Endothelial cell of umbilical vein (primary cell): Measurements from ENCODE around the gene NHERF2.

Source experiments
- CTCF ChIP-seq, 2 donors: IDR thresholded peaks; 1 replicate in 1 of 2; 2 replicates in 1 of 2; pipeline ENCODE4 v1.5.1; 2011; ENCODE audit warnings: low read length in 2 of 2, mild to moderate bottlenecking in 2 of 2, moderate library complexity in 2 of 2, control low read depth in 1 of 2, inconsistent platforms in 1 of 2, low read depth in 1 of 2; ENCODE audit not compliant: insufficient read depth in 1 of 2; ENCODE audit errors: extremely low read depth in 1 of 2
- EZH2 ChIP-seq: IDR thresholded peaks from 2 replicates; pipeline ENCODE4 v1.6.1; 2012; ENCODE audit warnings: borderline replicate concordance, low read depth, mild to moderate bottlenecking, moderate library complexity, low read length, inconsistent platforms; ENCODE audit not compliant: severe bottlenecking
- FOS ChIP-seq: IDR thresholded peaks from 2 replicates; pipeline ENCODE4 v1.6.1; 2011; ENCODE audit warnings: mild to moderate bottlenecking, low read length, moderate library complexity, borderline replicate concordance; ENCODE audit not compliant: insufficient read depth
- MAX ChIP-seq: IDR thresholded peaks from 2 replicates; pipeline ENCODE4 v1.6.1; 2011; ENCODE audit not compliant: insufficient read depth, insufficient read length
- POLR2A ChIP-seq: IDR thresholded peaks from 2 replicates; pipeline ENCODE4 v1.6.1; 2012; ENCODE audit warnings: low read depth, mild to moderate bottlenecking, control low read depth, low read length
- POLR2AphosphoS5 ChIP-seq: IDR thresholded peaks from 2 replicates; pipeline ENCODE4 v1.6.1; 2012; ENCODE audit warnings: low read depth, mild to moderate bottlenecking, control low read depth, low read length, moderate library complexity; ENCODE audit not compliant: insufficient read depth

- TF ChIP-seq FOS = no peak
- TF ChIP-seq CTCF (IDR thresholded peaks at IDR 0.05; ENCODE audit: extremely low read depth in 1 of 2, insufficient read depth in 1 of 2, low read depth in 1 of 2, low read length in 2 of 2) = no peak
- TF ChIP-seq MAX = no peak
- TF ChIP-seq POLR2A = no peak
- no peak for TF ChIP-seq POLR2AphosphoS5
- no peak for TF ChIP-seq EZH2
These were observed 53.3 kb downstream of the NHERF2 start for GRCh38 chr16:2079991-2080390.
